ENCODE measurements around the gene USP1.

USP1 gene

DNA sequence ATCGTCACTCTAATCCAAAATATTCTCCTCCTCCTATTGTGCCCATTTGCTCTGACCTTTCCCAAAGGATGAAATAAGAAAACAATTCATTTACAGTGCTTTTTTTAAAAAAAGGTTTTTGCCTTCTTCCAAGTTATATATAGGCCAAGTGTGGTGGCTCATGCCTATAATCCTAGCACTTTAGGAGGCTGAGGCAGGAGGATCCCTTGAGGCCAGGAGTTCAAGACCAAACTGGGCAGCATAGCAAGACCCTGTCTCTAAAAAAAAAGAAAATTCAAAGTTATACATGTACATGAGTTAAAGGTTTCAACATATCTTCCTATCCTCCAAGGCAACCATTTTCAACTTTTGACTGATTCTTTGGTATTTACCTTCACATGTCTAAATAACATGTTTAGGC lies 10.1 kb upstream of the USP1 start:
- no peak for DNase-seq

DNA sequence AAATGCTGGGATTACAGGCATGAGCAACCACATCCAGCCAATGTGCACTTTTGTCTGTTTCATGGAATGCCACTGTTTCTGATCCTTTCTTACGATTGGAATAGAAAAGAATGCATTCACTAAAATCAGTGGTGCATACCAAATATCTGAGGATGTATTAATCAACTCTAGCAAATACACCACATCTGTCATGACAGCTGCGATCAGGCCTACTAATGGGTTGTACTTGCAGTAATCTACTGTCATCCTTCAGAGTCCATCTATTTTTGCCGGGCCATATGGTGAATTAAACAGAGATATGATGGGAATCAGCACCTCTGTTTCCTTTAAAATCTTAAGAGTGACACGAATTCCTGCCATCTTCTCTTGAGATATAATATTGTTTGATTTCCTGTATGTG lies 8.5 kb upstream of the USP1 start:
- no peak for DNase-seq

GRCh38 chr1:62429581-62429980 lies 7.3 kb upstream of the USP1 start:
- DNase-seq, result no peak

DNA sequence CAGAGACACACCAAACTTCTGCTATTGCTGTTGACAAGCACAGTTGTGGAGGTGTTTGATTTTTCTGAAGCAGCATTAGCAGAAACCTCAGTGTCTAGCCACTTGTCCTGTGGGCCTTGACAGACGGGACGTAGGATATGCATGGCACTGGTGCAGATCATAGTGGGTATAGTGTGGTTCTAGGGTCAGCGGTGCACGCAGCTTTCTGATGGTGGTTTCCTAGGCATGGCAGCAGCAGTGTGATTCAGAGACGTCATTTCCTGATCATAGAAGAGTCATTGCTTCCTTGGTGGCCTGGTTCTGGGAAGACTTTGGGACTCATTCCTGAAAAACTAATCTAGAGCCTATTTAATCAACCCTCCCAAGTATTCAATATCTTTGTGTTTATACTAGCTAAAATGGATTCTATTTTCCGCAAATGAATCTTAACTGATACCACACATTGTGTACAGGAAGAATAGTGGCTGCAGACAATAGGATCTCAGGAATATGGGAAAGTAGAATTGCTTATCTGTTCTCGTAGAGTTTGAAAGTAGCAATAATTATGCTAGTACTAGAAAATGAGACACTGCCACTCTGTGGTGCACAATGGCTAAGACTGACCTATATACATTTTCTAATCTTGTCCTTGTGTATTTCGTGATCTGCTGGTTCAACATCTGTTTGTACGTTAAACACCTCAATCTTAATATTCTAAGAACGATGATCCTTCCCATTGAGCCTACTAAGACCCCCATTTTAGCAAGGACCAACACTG lies 2.8 kb upstream of the USP1 start:
- no peak for DNase-seq

DNA sequence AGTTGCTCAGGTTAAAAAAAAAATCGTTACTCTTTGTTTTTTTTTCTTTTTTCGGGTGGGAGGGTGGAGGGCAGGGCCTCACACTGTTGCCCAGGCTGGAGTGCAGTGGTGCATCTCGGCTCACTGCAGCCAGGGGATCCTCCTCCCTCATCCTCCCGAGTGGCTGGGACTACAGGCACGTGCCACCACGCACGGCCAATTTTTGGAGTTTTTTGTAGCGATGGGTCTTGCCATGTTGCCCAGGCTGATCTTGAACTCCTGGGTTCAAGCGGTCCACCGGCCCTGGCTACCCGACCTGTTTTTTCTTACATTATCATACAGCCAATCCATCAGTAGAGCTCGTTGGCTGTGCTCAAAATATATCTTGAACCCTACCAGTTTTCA lies 2.2 kb upstream of the USP1 start:
- no peak for DNase-seq

- DNase-seq, result peak in 5 of 56 donors; percentile 6 to 69 (median 43)
These were observed 1.4 kb upstream of the USP1 start for GRCh38 chr1:62435231-62436038.

DNA sequence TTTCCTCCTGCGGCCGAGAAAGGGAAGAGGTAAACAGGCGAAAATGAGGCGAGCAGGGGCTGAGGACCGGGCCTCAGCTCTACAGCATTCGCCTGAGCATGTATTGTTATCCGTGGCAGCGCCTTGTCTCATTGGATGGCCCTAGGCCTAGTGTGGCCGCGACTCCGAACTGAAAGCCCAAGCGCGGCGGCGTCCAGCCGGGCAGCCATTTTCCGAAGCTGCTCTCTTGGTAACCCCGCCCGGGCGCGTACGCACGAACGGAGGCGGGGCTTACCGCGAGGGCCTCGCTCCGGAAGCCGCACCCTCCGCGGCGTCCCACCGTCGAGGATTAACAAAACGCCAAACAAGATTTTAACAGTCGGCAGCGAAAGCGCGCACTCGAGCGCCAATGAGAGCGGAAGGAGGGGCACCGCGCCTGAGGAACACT lies 797 bp upstream of the USP1 start:
- peak in 39 of 56 donors; percentile 70 to 100 (median 98) for DNase-seq

GRCh38 chr1:62437273-62437940 lies 558 bp downstream of the USP1 start:
- peak in 15 of 56 donors; percentile 32 to 64 (median 51) for DNase-seq

GRCh38 chr1:62438163-62438562 lies 1.3 kb downstream of the USP1 start:
- no peak for DNase-seq

DNA sequence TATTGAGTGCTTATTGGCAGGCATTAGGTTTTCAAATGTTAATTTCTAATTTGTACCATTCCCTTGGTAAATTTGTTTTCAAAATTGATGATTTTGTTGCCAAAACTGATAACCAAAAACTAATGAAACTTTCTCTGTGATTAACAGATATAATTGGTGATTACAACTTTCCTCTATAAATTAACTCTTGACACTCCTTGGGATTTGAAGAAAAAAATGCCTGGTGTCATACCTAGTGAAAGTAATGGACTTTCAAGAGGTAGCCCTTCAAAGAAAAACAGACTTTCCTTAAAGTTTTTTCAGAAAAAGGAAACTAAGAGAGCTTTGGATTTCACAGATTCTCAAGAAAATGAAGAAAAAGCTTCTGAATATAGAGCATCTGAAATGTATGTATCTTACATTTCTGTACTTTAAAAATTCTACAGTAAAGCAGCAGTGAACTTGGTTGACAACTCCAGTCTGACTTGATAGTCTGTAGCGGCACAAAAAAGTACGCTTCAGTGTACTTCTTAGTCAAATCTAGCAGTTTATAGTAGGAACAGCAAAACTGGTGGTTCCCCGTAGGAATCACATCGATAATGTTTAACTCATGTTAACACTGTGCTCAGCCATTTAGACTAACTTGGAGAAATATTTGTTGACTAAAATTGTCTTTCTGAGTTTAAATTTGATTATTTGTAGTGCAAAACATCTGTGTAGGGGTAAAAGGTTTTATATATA lies 3.0 kb downstream of the USP1 start:
- DNase-seq, result no peak

DNA sequence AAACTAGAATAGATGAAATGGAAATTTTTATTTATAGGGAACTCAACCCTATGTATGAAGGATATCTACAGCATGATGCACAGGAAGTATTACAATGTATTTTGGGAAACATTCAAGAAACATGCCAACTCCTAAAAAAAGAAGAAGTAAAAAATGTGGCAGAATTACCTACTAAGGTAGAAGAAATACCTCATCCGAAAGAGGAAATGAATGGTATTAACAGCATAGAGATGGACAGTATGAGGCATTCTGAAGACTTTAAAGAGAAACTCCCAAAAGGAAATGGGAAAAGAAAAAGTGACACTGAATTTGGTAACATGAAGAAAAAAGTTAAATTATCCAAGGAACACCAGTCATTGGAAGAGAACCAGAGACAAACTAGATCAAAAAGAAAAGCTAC lies 7.9 kb downstream of the USP1 start:
- no peak for DNase-seq

GRCh38 chr1:62448221-62448933 lies 11.5 kb downstream of the USP1 start:
- DNase-seq, result no peak

DNA sequence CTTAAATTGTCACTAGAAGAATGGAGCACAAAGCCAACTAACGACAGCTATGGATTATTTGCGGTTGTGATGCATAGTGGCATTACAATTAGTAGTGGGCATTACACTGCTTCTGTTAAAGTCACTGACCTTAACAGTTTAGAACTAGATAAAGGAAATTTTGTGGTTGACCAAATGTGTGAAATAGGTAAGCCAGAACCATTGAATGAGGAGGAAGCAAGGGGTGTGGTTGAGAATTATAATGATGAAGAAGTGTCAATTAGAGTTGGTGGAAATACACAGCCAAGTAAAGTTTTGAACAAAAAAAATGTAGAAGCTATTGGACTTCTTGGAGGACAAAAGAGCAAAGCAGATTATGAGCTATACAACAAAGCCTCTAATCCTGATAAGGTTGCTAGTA lies 13.5 kb downstream of the USP1 start:
- no peak for DNase-seq

GRCh38 chr1:62452951-62453350 lies 16.1 kb downstream of the USP1 start:
- no peak for DNase-seq

- no peak for DNase-seq
These were observed 21.1 kb downstream of the USP1 start for GRCh38 chr1:62457955-62458354.

DNA sequence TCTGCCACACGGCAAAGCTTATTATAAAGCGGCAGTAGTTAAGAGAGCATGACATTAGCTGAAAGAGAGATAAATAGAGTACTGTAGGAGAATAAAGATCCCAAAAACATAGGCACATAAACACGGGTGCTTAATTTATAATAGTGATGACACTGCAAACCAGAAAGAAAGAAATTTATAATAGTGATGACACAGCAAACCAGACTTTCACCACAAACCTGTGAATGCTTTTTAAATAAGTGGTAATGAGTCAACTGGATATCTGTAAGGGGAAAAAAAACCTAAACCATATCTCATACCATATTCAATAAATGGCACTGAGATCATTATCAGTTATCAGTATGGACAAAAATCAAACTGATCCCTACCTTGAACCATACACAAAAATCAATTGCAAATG lies 25.5 kb downstream of the USP1 start:
- DNase-seq, result no peak

DNA sequence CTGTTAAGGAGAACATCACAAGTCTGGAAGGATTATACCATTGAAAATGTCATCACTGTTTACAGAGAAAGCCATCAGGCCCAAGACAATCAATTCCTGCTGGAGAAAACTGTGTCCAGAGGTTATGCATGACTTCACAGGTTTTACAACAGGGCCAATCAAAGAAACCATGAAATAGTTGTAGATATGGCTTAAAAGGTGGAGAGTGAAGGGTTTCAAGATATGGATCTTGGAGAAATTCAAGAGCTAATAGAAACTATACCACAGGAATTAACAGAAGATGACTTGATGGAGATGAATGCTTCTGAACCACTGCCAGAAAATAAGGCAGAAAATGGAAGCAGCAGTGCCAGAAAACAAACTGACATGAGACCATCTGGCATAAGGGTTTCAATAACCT lies 30.2 kb downstream of the USP1 start:
- DNase-seq, result no peak

DNA sequence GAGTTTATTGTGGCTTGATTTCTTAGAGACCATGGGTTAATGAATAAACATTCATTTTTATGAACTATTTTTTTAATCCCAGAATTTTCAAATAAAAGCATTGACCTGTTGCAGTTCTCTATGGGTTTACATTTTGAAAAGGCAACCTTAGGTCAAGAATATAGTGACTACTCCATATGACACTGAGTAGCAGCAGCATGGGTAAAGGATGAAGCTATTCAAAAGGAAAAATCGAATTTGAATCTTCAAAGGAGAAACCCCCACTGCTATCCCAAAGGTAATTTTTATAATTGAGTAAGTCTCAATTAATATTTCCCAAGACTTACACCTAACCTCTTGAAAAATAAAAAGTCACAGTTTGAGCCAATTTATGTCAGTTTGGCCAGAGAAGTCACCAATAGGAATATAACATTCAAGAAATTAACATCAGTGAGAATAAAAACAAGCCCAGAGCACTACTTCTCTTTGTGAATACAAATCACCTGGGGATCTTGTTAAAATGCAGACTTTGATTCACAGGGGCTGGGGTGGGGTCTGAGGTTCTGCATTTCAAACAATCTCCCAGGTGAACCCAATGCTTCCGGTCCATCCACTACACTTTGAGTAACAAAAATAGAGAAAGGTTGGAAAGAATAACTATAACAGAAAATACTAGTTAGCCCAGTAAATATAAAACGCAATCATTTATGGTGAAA lies 39.8 kb downstream of the USP1 start:
- no peak for DNase-seq

DNA sequence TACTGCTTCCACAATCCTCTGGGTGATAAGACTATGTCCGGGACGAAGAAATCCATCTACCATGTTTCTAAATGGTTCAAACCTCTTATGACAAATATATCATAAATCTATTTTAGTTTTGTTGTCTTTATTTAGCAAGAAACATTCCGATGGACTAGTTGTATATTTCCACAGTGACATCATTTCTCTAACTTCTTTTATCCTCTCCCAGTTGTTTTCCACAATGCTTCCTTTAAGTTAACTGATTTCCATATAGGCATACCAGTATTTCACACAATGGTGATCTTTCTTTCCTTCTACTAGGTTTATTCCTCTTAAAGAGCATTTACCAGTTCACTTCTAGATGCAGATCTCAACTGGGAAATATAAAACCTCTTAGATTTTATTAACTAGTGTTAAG lies 44.8 kb downstream of the USP1 start:
- DNase-seq, result no peak

DNA sequence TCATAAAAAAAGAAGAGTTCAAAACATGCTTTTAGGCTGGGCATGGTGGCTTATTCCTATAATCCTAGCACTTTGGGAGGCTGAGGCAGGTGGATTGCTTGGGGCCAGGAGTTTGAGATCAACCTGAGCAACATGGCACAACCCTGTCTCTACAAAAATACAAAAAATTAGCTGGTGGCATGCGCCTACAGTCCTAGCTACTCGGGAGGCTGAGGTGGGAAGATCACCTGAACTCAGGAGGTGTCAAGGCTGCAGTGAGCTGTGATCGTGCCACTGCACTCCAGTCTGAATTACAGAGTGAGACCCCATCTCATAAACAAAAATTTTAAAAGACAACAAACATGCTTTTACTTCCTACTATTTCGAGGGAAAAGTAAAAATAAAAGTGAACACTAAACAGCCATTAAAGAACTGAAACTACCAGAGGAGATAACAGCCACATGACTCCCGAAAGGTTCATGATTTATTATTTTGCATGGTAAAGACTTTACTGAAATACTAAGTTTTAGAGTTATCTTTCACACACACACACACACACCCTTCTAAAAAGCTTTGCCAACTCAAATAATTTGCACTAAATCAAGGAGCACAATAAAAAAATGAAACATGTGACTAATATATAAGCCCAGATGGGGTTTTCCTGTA lies 48.1 kb downstream of the USP1 start:
- DNase-seq, result no peak

Measured in nucleus accumbens (tissue), 56 donors.